GM13977 (cell line): ENCODE measurements around the gene WNT1.

Experiments used
- DNase-seq: peaks from one replicate; pipeline ENCODE4 v3.0.0; 2012; ENCODE audit warnings: low spot score
- CTCF ChIP-seq: IDR thresholded peaks from 2 replicates; pipeline ENCODE4 v1.5.1; 2012; ENCODE audit warnings: mild to moderate bottlenecking, control low read depth; ENCODE audit not compliant: insufficient read depth; ENCODE audit errors: extremely low read depth, missing control alignments
- in situ Hi-C: fragments of 300-500 bp; cut with MboI; formaldehyde crosslinking; loops from one replicate; pipeline ENCODE4 v1.12.0; 2022; ENCODE audit warnings: low sequenced_read_pairs, low pct_unique_long_range_greater_than_20kb, mixed read lengths, inconsistent platforms; ENCODE audit not compliant: unreplicated experiment

The WNT1 gene

GRCh38 chr12:49020441-49020840 lies 42.3 kb downstream of the WNT1 start:
- no peak for TF ChIP-seq CTCF
- in situ Hi-C loops, result no loop called here
- DNase-seq, result no peak

- TF ChIP-seq CTCF, result no peak
- no peak for DNase-seq
- in situ Hi-C loops, result no loop called here
These were observed 43.3 kb downstream of the WNT1 start for GRCh38 chr12:49021292-49021915.

GRCh38 chr12:49022558-49023178 lies 44.5 kb downstream of the WNT1 start:
- no peak for DNase-seq
- in situ Hi-C loops, result no loop called here
- TF ChIP-seq CTCF, result no peak

- in situ Hi-C loops, result no loop called here
- TF ChIP-seq CTCF, result no peak
- DNase-seq, result no peak
These were observed 45.7 kb downstream of the WNT1 start for GRCh38 chr12:49023812-49024211.

- in situ Hi-C loops, result no loop called here
- no peak for DNase-seq
- TF ChIP-seq CTCF, result no peak
These were observed 46.4 kb downstream of the WNT1 start for GRCh38 chr12:49024543-49024942.

GRCh38 chr12:49025463-49025862 lies 47.3 kb downstream of the WNT1 start:
- no peak for DNase-seq
- in situ Hi-C loops, result no loop called here
- TF ChIP-seq CTCF, result no peak

GRCh38 chr12:49026101-49026500 lies 48.0 kb downstream of the WNT1 start:
- no peak for DNase-seq
- in situ Hi-C loops, result no loop called here
- no peak for TF ChIP-seq CTCF
